ENCODE data around the gene CTNNBIP1.

Gene CTNNBIP1

DNA sequence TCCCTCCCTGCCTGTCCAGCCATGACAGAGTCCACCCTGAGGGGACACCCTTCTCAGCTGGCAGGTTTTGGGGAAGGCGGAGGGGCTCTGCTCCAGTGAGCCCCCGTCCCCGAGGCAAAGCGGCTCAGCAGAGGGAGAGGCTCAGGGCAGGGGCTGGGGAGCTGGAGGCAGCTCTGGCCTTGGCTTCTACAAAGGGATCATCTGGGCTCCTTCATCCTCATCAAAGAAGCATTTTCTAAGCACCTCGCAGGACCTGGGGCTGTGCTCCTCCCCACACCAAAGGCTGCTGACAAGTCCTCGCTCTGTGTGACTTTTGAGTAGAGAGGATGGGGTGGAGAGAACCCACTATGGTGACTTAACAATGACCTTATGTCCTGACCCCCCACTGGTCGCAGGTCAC, 65.3 kb downstream of the CTNNBIP1 start:
- DNase-seq (ENCODE audit: low read depth), result no peak
- no peak overlapping the region for H3K4me3 ChIP-seq (ENCODE audit: low read depth, low read length)
- TF ChIP-seq, protein P1, sequence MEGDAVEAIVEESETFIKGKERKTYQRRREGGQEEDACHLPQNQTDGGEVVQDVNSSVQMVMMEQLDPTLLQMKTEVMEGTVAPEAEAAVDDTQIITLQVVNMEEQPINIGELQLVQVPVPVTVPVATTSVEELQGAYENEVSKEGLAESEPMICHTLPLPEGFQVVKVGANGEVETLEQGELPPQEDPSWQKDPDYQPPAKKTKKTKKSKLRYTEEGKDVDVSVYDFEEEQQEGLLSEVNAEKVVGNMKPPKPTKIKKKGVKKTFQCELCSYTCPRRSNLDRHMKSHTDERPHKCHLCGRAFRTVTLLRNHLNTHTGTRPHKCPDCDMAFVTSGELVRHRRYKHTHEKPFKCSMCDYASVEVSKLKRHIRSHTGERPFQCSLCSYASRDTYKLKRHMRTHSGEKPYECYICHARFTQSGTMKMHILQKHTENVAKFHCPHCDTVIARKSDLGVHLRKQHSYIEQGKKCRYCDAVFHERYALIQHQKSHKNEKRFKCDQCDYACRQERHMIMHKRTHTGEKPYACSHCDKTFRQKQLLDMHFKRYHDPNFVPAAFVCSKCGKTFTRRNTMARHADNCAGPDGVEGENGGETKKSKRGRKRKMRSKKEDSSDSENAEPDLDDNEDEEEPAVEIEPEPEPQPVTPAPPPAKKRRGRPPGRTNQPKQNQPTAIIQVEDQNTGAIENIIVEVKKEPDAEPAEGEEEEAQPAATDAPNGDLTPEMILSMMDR (IDR thresholded peaks at IDR 0.05; ENCODE audit: low read depth, low read length, missing control alignments), result no peak

GRCh38 chr1:9844106-9844505, 66.0 kb downstream of the CTNNBIP1 start:
- DNase-seq (ENCODE audit: low read depth), result no peak
- H3K4me3 ChIP-seq (ENCODE audit: low read depth, low read length), result no peak overlapping the region
- TF ChIP-seq, protein P1 (IDR thresholded peaks at IDR 0.05; ENCODE audit: low read depth, low read length, missing control alignments), result no peak

DNA sequence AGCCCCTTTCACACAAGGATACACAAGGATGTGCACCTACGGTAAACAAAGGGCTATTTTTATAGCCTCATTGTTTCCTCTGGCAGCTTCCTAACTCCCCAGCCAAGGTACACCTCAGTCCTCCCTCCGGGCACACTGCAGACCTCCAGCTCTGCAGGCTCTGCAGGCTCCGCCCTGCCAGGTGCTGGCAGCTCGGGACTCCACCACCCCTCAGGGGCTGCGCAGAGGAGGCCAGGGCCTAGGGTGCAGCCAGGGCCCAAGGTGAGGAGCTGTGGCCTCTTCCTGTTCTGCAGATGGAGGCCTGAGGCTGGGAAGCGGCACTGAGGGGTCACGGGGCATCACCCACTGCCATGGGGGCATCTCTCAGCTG, 66.5 kb downstream of the CTNNBIP1 start:
- no peak for DNase-seq (ENCODE audit: low read depth)
- H3K4me3 ChIP-seq (ENCODE audit: low read depth, low read length), result no peak overlapping the region
- TF ChIP-seq, protein P1 (IDR thresholded peaks at IDR 0.05; ENCODE audit: low read depth, low read length, missing control alignments), result no peak

DNA sequence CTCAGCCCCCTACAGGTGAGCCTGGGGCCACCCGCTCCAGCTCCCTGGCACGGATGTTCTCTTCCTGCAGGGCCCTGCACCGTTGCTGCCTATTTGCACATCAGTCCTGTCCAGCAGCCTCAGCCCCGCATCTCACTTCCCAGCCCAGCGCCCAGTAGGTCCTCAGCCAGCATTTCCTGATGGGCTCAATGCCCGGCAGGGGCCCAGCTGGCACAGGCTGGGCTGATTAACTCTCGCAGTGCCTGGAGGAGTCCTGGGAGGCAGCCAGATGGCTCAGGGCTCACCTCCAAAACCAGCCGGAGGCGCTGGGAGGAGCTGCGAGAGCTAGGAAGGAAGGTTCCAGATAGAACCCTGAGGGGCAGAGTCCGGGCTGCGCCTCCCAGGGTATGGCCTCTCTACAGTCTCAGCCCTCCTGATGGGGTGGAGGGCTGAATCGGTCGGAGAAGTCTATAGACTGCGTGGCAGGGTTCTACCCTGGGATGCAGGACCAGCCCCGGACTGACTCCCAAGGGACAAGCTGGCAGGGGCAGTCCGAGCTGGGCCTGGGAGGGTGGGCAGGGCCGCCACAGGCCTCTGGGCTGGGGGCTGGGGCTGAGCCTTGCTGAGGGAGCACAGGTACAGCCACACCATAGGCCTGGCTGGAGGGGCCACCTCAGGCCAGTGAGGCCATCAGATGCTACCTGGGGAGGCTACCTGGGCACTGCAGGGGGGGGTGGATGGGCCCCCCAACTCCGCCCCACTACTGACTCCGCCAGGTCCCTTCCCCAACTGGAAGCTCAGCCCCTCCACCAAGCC, 67.1 kb downstream of the CTNNBIP1 start:
- no peak overlapping the region for H3K4me3 ChIP-seq (ENCODE audit: low read depth, low read length)
- TF ChIP-seq, protein P1 (IDR thresholded peaks at IDR 0.05; ENCODE audit: low read depth, low read length, missing control alignments), result peak; percentile 4
- no peak for DNase-seq (ENCODE audit: low read depth)

DNA sequence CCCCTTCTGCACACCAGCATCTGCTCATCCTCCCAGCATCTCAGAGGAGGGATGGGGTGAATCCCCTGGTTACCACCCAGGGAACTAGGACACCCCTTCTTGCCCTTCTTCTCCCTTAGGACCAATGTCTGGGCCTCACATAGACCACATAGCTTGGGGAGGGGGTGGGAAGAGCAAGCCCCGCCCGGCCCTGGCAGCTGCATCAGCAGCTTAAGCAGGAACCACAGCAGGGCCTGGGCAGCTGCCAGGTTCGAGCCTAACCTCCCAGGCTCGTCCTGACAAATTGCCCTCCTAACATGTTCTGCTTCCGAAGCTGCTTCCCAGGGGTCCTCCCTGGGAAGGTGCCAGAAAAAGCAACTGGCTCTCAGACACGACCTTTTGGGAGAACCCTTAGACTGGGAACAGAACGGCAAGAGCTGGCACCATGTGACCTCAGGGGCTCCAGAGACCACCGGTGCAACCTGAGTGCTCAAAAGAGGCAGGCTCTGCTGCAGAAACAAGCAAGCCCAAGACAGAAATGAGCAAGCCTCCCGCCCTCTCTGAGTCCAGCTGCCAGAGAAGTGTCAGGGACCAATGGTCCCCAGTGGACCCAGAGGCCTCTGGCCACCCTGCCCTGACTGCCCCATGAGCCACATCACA, 67.9 kb downstream of the CTNNBIP1 start:
- TF ChIP-seq, protein P1 (IDR thresholded peaks at IDR 0.05; ENCODE audit: low read depth, low read length, missing control alignments), result no peak
- H3K4me3 ChIP-seq (ENCODE audit: low read depth, low read length), result no peak overlapping the region
- no peak for DNase-seq (ENCODE audit: low read depth)

- H3K4me3 ChIP-seq (ENCODE audit: low read depth, low read length), result no peak overlapping the region
- no peak for DNase-seq (ENCODE audit: low read depth)
- TF ChIP-seq, protein P1 (IDR thresholded peaks at IDR 0.05; ENCODE audit: low read depth, low read length, missing control alignments), result no peak
These were observed 68.6 kb downstream of the CTNNBIP1 start for GRCh38 chr1:9841460-9841859.
